OCI-LY7 (cell line): ENCODE data around the gene KLHL28. TPM values are rescaled to one million over a fixed set of nuclear protein-coding genes. Genes with fewer than 3 reads are reported as not detected.

ENCODE experiments used
- BruUV-seq: library from RNA; stranded (reverse); fragments of 400-500 nt; replicated peaks from 2 replicates; lab custom pipeline; 2021; lab: Mats Ljungman, UMichigan
- CTCF ChIA-PET: fragments of 300-600 bp; sonication (Branson Sonifier 250); formaldehyde crosslinking; loops from one replicate; lab custom pipeline; 2022; ENCODE audit warnings: antibody characterized with exemption; ENCODE audit not compliant: unreplicated experiment; lab: Charles Lee
- POLR2A ChIA-PET: fragments of 300-600 bp; sonication (Branson Sonifier 250); formaldehyde crosslinking; loops from one replicate; lab custom pipeline; 2022; ENCODE audit warnings: antibody characterized with exemption; lab: Charles Lee
- DNase-seq: peaks from one replicate; pipeline ENCODE4 v3.0.0-alpha.2; 2015; ENCODE audit warnings: low spot score
- H2AFZ ChIP-seq: fragments of 200-600 bp; sonication (generic), shearing (Covaris generic); 2 replicates; pipeline ENCODE4 v1.6.1; 2014; ENCODE audit warnings: mild to moderate bottlenecking, antibody characterized with exemption, low read length, moderate library complexity
- H3K27ac ChIP-seq: fragments of 200-600 bp; sonication (generic); 2 replicates; pipeline ENCODE4 v1.5.1; 2014; ENCODE audit warnings: mixed run types, low read depth, mild to moderate bottlenecking, moderate library complexity, low read length, inconsistent platforms; ENCODE audit not compliant: poor library complexity, severe bottlenecking
- H3K36me3 ChIP-seq: fragments of 200-600 bp; sonication (generic); 2 replicates; pipeline ENCODE4 v1.6.1; 2014; ENCODE audit warnings: mild to moderate bottlenecking, antibody characterized with exemption, low read length, moderate library complexity, mixed read lengths; ENCODE audit not compliant: insufficient read depth
- H3K4me1 ChIP-seq: fragments of 200-600 bp; sonication (generic); 2 replicates; pipeline ENCODE4 v1.5.1; 2014; ENCODE audit warnings: mild to moderate bottlenecking, low read length; ENCODE audit not compliant: insufficient read depth, poor library complexity, severe bottlenecking
- H3K4me2 ChIP-seq: fragments of 200-600 bp; sonication (generic); 2 replicates; pipeline ENCODE4 v1.6.1; 2014; ENCODE audit warnings: mild to moderate bottlenecking, low read length
- H3K4me3 ChIP-seq: fragments of 200-600 bp; sonication (generic); 2 replicates; pipeline ENCODE4 v1.5.1; 2014; ENCODE audit warnings: mild to moderate bottlenecking, low read depth, low read length; ENCODE audit not compliant: poor library complexity, severe bottlenecking
- H3K79me2 ChIP-seq: fragments of 200-600 bp; sonication (generic); 2 replicates; pipeline ENCODE4 v1.6.1; 2016; ENCODE audit warnings: low read depth, mild to moderate bottlenecking, low read length, moderate library complexity, mixed read lengths; ENCODE audit not compliant: insufficient read depth
- H3K9me2 ChIP-seq: fragments of 200-600 bp; sonication (generic); 2 replicates; pipeline ENCODE4 v1.6.1; 2016; ENCODE audit warnings: mild to moderate bottlenecking, low read length, mixed read lengths; ENCODE audit not compliant: insufficient read depth
- H3K9me3 ChIP-seq: fragments of 200-600 bp; sonication (generic); 2 replicates; pipeline ENCODE4 v1.6.1; 2014; ENCODE audit warnings: mild to moderate bottlenecking, mixed run types, low read length, mixed read lengths
- H4K20me1 ChIP-seq: fragments of 200-600 bp; sonication (generic); 2 replicates; pipeline ENCODE4 v1.6.1; 2014; ENCODE audit warnings: mild to moderate bottlenecking, antibody characterized with exemption, low read length, moderate library complexity, mixed read lengths; ENCODE audit not compliant: insufficient read depth
- CTCF ChIP-seq: fragments of 200-600 bp; sonication (generic); conservative IDR thresholded peaks from 2 replicates; pipeline ENCODE4 v1.5.1; 2014; ENCODE audit warnings: mild to moderate bottlenecking, antibody characterized with exemption, low read length, moderate library complexity, mixed read lengths
- EZH2phosphoT487 ChIP-seq: fragments of 200-600 bp; sonication (generic); IDR thresholded peaks from 2 replicates; pipeline ENCODE4 v1.6.1; 2018; ENCODE audit warnings: low read depth, borderline replicate concordance, mild to moderate bottlenecking, mixed run types, antibody characterized with exemption, low read length, moderate library complexity, mixed read lengths
- intact Hi-C: fragments of 100-400 bp; cut with micrococcal nuclease; formaldehyde crosslinking; loops from one replicate; pipeline ENCODE4 v1.10.0; 2022; ENCODE audit not compliant: unreplicated experiment
- total RNA-seq, 2 experiments: library from RNA; depleted of rRNA in 1 of 2; stranded (reverse); fragments of >200 nt in 1 of 2; shearing (Covaris generic) in 1 of 2; gene quantifications; 2 replicates each; pipeline ENCODE4 v1.2.3, GENCODE V29; 2014 to 2022

Gene KLHL28
- total RNA-seq, 2 experiments from 2014 or later: 10.6 to 11.9 TPM

GRCh38 chr14:44989497-44990440 is 28.0 kb upstream of the KLHL28 start:
- Histone ChIP-seq H3K4me2 (no peak overlapping the region), H3K9me2 (no peaks in the 10 kb centered on the region), H3K4me1 (peaks cover 5% of the 10 kb centered on the region), H4K20me1 (no peaks in the 10 kb centered on the region), H3K9me3 (peaks cover 14% of the 10 kb centered on the region; the same call in 1 of the 2 replicates), H3K27ac (no peak overlapping the region), H3K4me3 (no peak overlapping the region), H3K36me3 (peaks cover 22% of the 10 kb centered on the region; the same call in 1 of the 2 replicates), H3K79me2 (peaks cover 57% of the 10 kb centered on the region), H2AFZ (no peak overlapping the region)
- ChIA-PET POLR2A (no interaction called here), CTCF (no interaction called here)
- intact Hi-C loops: no loop called here
- BruUV-seq: no TSS peak
- TF ChIP-seq EZH2phosphoT487 (no peak), CTCF (no peak)
- no peak for DNase-seq

- no peak overlapping the region for H3K4me2 ChIP-seq
- H2AFZ ChIP-seq: no peak overlapping the region
- peak; percentile 13 for DNase-seq
- no peak overlapping the region for H3K4me3 ChIP-seq
- POLR2A ChIA-PET: interaction anchor here (0.7 to 1.3 kb wide), 4 partner anchors 10 to 128 kb away, joined by 3 to 5 read pairs (median 4); partner anchors contain the start of genes KLHL28 and TOGARAM1
- no peak overlapping the region for H3K27ac ChIP-seq
- peaks cover 66% of the 10 kb centered on the region for H3K79me2 ChIP-seq
- peaks cover 5% of the 10 kb centered on the region for H3K4me1 ChIP-seq
- H3K36me3 ChIP-seq: peaks cover 22% of the 10 kb centered on the region; the same call in 1 of the 2 replicates
- intact Hi-C loops: no loop called here
- TF ChIP-seq EZH2phosphoT487: no peak
- no TSS peak for BruUV-seq
- peaks cover 14% of the 10 kb centered on the region; the same call in 1 of the 2 replicates for H3K9me3 ChIP-seq
- CTCF ChIA-PET: interaction anchor here (0.7 kb wide), 1 partner anchor 25 kb away, joined by 3 read pairs; no protein-coding TSS in a partner anchor
- no peaks in the 10 kb centered on the region for H4K20me1 ChIP-seq
- no peaks in the 10 kb centered on the region for H3K9me2 ChIP-seq
Measured at GRCh38 chr14:44988694-44989093, 26.9 kb upstream of the KLHL28 start.

- H2AFZ ChIP-seq: no peak overlapping the region
- H3K79me2 ChIP-seq: peaks cover 85% of the 10 kb centered on the region
- ChIA-PET POLR2A (no interaction called here), CTCF (no interaction called here)
- BruUV-seq: no TSS peak
- H3K4me1 ChIP-seq: no peaks in the 10 kb centered on the region
- H3K27ac ChIP-seq: no peak overlapping the region
- H4K20me1 ChIP-seq: no peaks in the 10 kb centered on the region
- no peak overlapping the region for H3K4me2 ChIP-seq
- no peak for DNase-seq
- H3K36me3 ChIP-seq: peaks cover 20% of the 10 kb centered on the region
- intact Hi-C loops: no loop called here
- no peaks in the 10 kb centered on the region for H3K9me2 ChIP-seq
- H3K9me3 ChIP-seq: no peaks in the 10 kb centered on the region
- H3K4me3 ChIP-seq: no peak overlapping the region
- no peak for TF ChIP-seq CTCF
- TF ChIP-seq EZH2phosphoT487: no peak
Measured at GRCh38 chr14:44982594-44982993, 20.8 kb upstream of the KLHL28 start.
